ENCODE results near the gene RASSF4. TPM values are rescaled to one million over a fixed set of nuclear protein-coding genes. Genes with fewer than 3 reads are reported as not detected.

Gene RASSF4
- total and polyA plus RNA-seq, 2 donors (not counting 3 experiments of a cell fraction or from before 2014, with no cell fraction given), result 7.6 to 8.2 TPM

DNA sequence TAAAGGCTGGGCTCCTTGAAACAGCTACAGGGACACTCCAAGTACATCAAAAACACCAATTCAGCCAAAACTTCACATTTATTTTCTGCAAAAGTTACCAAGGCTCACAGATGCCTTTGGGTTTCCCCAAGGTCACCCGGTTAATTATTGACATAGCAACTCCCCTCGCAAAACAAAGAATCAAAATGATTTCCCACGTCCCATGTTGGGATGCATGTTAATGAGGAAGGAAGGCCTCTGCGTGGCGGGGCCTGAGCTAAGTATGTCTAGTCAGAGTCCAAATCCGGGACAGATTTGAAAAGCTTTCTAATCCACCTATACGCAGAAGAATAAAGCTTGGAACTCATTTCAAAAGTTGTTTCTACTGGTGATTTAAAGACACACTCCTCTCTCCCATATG, 49.0 kb upstream of the RASSF4 start:
- DNase-seq (ENCODE audit: low read depth, low spot score) (no peak), FAIRE-seq (no peak)
- Histone ChIP-seq H2AFZ (ENCODE audit: low read depth, low read length) (no peak overlapping the region), H3K9ac (replicated peaks; ENCODE audit: extremely low read depth, insufficient read depth, low read length) (no peak overlapping the region), H3K9me1 (replicated peaks; ENCODE audit: control insufficient read depth, extremely low read depth, insufficient read depth, low read length) (no peaks in the 10 kb centered on the region), H3K79me2 (ENCODE audit: control insufficient read depth, insufficient read depth, low read length) (no peaks in the 10 kb centered on the region), H3K27ac (ENCODE audit: insufficient read depth, low read depth, low read length) (no peak overlapping the region), H3K4me1 (ENCODE audit: control insufficient read depth, extremely low read depth, insufficient read depth, low read length) (no peaks in the 10 kb centered on the region), H3K27me3 (ENCODE audit: control insufficient read depth in 2 of 2, insufficient read depth in 2 of 2, low read length in 2 of 2) (peaks cover 0 to 2% of the 10 kb centered on the region in 2 experiments), H3K36me3 (ENCODE audit: control insufficient read depth in 2 of 2, extremely low read depth in 1 of 2, insufficient read depth in 2 of 2, low read length in 2 of 2) (no peaks in the 10 kb centered on the region), H3K9me3 (replicated peaks; ENCODE audit: control insufficient read depth, insufficient read depth, low read length) (no peaks in the 10 kb centered on the region), H3K4me2 (ENCODE audit: insufficient read depth, low read length) (no peak overlapping the region), H4K20me1 (replicated peaks; ENCODE audit: control insufficient read depth, extremely low read depth, insufficient read depth, low read length) (no peaks in the 10 kb centered on the region), H3K4me3 (replicated peaks in 1 of 3; ENCODE audit: insufficient read depth in 1 of 3, low read depth in 1 of 3, low read length in 3 of 3) (no peak overlapping the region)
- dilution Hi-C loops (cut with MboI; ENCODE audit: extremely low pct_ligation_motif_present, low sequenced_read_pairs), result no loop called here
- intact Hi-C loops (cut with micrococcal nuclease), result no loop called here
- TF ChIP-seq POLR2AphosphoS5 (IDR thresholded peaks at IDR 0.05; ENCODE audit: insufficient read depth, low read depth, low read length) (no peak), GATA2 (IDR thresholded peaks at IDR 0.05; ENCODE audit: insufficient read depth, insufficient read length, low read depth, low read length) (no peak), POLR2A (IDR thresholded peaks at IDR 0.05; ENCODE audit: low read depth, low read length) (no peak), MYC (IDR thresholded peaks at IDR 0.05; ENCODE audit: low read depth, low read length) (no peak), JUN (IDR thresholded peaks at IDR 0.05; ENCODE audit: borderline replicate concordance, insufficient read depth, insufficient read length, low read depth) (no peak), FOS (IDR thresholded peaks at IDR 0.05; ENCODE audit: borderline replicate concordance, insufficient read depth, low read length) (no peak), EZH2 (IDR thresholded peaks at IDR 0.05; ENCODE audit: borderline replicate concordance, low read depth, low read length, severe bottlenecking) (no peak)
- TF ChIP-seq, protein P1, sequence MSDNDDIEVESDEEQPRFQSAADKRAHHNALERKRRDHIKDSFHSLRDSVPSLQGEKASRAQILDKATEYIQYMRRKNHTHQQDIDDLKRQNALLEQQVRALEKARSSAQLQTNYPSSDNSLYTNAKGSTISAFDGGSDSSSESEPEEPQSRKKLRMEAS (IDR thresholded peaks at IDR 0.05; ENCODE audit: insufficient read depth, insufficient read length), result no peak
- TF ChIP-seq, protein P2, sequence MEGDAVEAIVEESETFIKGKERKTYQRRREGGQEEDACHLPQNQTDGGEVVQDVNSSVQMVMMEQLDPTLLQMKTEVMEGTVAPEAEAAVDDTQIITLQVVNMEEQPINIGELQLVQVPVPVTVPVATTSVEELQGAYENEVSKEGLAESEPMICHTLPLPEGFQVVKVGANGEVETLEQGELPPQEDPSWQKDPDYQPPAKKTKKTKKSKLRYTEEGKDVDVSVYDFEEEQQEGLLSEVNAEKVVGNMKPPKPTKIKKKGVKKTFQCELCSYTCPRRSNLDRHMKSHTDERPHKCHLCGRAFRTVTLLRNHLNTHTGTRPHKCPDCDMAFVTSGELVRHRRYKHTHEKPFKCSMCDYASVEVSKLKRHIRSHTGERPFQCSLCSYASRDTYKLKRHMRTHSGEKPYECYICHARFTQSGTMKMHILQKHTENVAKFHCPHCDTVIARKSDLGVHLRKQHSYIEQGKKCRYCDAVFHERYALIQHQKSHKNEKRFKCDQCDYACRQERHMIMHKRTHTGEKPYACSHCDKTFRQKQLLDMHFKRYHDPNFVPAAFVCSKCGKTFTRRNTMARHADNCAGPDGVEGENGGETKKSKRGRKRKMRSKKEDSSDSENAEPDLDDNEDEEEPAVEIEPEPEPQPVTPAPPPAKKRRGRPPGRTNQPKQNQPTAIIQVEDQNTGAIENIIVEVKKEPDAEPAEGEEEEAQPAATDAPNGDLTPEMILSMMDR (IDR thresholded peaks at IDR 0.05; ENCODE audit: extremely low read depth in 1 of 2, insufficient read depth in 1 of 2, low read depth in 1 of 2, low read length in 2 of 2), result no peak
- POLR2A ChIA-PET, result no interaction called here
- no TSS peak for BruUV-seq (replicated peaks)
- CTCF ChIA-PET, result no interaction called here
